ENCODE results near the gene VTI1A.

DNA sequence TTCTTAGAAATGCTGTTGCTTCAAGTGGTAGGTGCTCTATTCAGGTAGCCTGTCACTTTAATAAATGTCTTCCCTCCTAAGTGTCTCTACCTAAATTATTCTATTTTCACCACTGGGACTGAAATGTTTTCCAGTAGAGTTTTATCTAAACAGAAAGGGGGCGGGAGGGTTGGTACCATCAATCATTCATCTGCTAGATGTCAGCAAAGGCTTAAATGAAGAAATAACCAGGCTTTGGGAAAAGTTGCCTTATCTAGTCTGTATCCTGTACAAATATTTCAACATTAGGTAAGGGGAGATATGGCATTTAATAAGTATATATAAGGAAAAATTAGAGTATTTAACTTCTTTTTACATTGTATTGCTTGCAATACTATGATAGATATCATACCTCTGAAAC is 51.8 kb downstream of the VTI1A start:
- TF ChIP-seq POLR2A (IDR thresholded peaks at IDR 0.05; ENCODE audit: low read length) (no peak), GATA1 (IDR thresholded peaks at IDR 0.05; ENCODE audit: low read depth, low read length) (no peak)

Measured in erythroblast (primary cell).